ENCODE data around the gene RAPGEF4.
"Not testable (repeated sequence)": the region's sequence is repeated elsewhere in the genome, so short reads cannot be mapped to it uniquely, and the experiment has no call there.

RAPGEF4 gene

DNA sequence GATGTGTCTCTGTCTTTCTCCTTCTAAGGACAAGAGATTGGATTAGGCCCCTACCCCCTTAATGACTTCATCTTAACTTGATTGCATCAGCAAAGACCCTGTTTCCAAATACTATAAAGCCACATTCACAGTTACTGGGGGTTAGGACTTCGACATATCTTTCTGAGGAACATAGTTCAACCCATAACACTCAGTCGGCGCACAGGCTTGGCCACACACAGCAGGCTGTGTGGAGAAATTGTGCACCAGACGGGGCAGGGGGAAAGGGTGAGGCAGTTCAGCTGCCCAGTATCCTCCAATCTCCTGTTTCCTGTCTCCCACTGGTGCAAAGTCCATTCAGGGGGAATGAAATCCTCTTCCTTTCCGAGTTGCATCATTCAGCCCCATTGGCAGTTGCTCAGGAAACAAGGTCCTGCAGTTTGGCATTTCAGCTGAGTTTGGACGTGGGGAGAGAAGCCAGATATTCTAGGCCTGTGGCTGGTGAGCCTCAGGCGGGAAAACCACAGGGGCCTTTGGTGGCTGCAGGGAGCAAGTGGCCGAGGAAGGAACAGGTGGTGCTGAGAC is 9.4 kb upstream of the RAPGEF4 start:
- no peak for DNase-seq

- DNase-seq, result no peak
Measured at GRCh38 chr2:172730411-172730810, 5.2 kb upstream of the RAPGEF4 start.

GRCh38 chr2:172734711-172735581 is 699 bp upstream of the RAPGEF4 start:
- DNase-seq, result no peak

DNA sequence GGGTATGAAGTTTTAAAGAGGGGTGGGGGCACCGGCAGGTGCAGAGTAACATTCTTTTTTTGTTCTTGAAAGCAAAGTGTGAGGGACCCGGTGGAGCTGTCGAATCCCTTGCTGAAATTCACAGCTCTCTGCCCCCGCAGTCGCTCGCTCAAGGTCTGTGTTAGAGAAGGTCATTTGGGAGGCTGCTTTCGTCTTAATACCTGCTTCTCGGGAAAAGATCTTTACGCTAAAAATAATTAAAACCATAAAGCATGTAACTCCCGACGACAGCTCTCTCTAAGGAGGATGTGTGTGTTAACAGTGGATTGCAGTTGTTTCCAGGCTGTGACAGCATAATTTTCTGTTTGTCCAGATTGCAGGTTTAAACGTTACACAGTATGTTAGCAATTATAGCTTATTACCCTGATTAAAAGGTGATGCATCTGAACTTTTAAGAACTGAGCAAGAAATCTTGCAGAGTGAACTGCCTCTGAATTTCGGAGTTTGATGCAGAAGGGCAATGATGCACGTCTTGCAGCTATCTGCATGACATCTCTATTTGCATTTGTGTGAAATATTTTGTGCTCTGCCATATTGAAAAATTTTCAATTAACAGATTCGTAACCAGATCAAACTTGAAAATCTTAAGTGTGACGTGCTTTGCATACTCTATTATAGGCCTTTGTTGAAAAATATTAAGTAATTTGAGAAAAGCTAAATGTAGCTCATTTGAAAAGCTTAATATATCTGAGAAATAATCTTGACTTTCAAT is 954 bp downstream of the RAPGEF4 start:
- DNase-seq, result no peak

GRCh38 chr2:172739661-172740266 is 4.1 kb downstream of the RAPGEF4 start:
- DNase-seq, result no peak

- no peak for DNase-seq
Measured at GRCh38 chr2:172740856-172741255, 5.2 kb downstream of the RAPGEF4 start.

- no peak for DNase-seq
Measured at GRCh38 chr2:172742931-172743540, 7.4 kb downstream of the RAPGEF4 start.

DNA sequence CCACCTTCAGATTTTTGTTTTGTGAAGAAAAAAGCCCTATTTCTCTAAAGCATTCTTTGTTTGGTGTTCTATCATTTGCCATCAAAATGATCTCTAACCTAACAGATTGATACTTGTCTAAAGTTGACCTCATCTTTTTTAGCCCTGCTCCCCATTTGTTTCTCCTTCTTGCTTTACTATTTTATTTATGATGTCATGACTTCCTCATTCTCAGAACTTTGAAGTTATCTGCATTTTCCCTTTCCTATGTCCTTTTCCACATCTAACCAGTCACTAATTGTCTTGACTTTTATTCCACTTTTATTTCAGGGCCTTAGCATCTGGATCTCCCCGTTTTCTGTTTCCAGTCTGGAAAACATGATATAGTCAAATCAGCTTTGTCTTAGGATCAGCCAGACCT is 8.3 kb downstream of the RAPGEF4 start:
- no peak for DNase-seq

DNA sequence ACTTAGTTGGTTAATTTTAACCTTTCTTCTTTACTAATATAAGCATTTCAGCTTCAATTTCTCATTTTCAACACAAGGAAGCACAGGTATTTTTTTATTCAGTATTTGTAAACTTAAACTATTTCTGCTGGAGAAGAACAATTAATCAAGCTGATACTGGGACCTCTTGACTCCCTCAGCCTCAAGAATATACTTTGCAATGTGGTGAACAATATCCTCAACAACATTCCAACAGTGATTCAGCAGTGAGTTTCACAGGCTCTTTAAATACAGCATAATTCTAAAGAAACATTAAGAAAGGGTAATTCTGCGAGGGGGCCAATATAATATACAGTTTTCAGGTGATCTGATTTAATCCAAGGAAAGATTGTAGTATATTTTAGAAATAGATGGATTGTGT is 10.0 kb downstream of the RAPGEF4 start:
- DNase-seq, result no peak

GRCh38 chr2:172748543-172748942 is 12.9 kb downstream of the RAPGEF4 start:
- DNase-seq, result not testable (repeated sequence)

DNA sequence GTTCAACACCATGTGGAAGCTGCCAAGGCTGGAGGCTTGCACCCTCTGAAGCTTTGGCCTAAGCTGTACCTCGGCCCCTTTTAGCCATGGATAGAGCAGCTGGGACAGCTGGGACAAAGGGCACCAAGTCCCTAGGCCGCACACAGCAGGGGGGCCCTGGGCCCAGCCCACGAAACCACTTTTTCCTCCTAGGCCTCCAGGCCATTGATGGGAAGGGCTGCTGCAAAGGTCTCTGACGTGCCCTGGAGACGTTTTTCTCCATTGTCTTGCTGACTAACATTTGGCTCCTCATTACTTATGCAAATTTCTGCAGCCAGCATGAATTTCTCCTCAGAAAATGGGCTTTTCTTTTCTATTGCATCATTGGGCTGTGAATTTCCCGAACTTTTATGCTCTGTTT is 13.7 kb downstream of the RAPGEF4 start:
- DNase-seq, result no peak

- no peak for DNase-seq
Measured at GRCh38 chr2:172751564-172751963, 15.9 kb downstream of the RAPGEF4 start.

DNA sequence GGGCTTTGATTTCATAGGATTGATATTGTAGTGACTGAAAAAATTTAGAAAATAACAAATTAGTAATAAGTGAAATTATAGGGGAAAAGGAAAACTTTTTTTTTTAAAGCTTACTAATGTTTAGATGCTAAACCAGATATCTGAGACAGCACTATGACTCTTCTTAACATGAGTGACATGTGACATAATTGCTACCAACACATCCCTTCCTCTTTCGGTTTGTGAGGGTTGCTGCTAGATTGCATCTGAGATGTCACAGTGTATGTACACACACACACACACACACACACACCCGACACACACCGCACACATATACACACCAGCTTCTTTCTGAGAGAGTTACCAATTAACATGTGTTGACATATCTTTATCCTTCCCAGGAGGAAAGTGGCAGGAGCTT is 18.0 kb downstream of the RAPGEF4 start:
- no peak for DNase-seq

DNA sequence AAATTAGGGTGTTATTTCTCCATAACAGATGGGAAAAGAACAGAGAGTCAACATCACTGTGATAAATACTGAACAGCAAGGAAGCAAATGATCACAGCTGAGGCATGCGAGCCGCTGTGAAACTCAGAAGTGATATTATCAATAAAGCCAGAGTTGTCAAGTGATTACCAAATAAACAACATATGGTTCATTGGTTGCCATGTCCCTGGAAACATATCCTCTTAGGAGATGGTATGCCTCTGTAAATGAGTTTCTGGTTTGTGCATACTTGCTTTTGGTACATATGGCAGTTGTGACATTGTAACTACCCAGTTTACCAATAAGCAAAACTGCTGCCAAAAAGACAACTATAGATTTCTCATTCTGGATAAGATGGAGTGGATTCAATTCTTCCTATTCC is 23.8 kb downstream of the RAPGEF4 start:
- no peak for DNase-seq

GRCh38 chr2:172761306-172761705 is 25.7 kb downstream of the RAPGEF4 start:
- DNase-seq, result no peak

DNA sequence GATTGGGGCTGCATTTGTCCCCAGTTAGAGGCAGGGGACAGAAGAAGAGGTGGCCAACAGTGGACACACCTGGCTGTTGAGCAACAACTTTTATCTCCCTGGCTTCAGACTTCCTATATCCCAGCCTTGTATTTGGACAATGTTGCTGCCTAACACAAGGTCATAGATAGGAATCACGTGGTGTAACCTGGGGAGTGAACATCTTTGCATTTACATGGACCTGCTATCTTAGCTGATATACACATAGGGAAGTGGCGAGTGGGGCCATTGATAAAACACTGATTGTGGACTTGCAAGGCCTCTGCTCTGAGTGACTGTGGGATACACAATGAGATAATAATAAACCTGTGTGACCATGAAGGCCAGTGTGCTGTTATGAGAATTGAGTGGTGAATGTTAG is 26.9 kb downstream of the RAPGEF4 start:
- no peak for DNase-seq

DNA sequence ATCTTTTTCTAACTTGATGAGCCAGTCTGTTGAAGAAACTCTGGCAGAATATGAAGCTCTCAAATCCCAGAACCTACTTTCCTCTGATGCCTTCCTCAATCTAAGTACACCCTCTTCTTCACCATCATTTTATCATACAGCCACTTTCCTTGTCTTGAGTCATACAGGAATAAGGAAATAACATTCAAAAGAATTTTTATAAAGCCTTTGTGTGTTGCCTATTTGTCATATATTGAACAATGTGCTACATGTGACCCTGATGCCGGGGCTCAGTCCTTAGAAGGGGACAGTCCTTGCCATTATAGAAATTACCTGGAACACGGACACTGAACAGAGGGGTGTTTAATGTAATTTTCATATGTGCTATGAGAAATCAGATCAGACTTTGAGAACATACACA is 27.4 kb downstream of the RAPGEF4 start:
- DNase-seq, result no peak

DNA sequence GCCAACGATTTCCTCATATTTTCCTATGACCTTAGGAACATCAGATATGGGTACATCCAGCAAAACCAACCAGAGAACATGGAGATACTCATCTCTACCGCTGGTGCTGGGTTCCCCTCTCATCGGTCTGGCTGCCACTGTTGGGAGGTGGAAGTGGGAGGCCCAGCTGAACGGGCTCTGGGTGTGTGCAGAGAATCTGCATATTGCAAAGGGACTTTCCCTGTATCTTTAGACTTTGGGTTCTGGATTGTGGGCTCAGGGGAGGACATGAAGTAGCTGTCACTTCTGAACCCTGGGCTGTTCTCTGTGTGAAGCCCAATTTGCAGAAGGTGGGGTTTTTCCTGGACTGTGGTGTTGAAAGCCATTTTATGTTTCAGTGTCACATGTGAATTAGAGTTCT is 30.0 kb downstream of the RAPGEF4 start:
- no peak for DNase-seq

GRCh38 chr2:172768401-172768800 is 32.8 kb downstream of the RAPGEF4 start:
- no peak for DNase-seq

GRCh38 chr2:172769879-172770278 is 34.2 kb downstream of the RAPGEF4 start:
- DNase-seq, result no peak

GRCh38 chr2:172770887-172771286 is 35.2 kb downstream of the RAPGEF4 start:
- DNase-seq, result no peak

DNA sequence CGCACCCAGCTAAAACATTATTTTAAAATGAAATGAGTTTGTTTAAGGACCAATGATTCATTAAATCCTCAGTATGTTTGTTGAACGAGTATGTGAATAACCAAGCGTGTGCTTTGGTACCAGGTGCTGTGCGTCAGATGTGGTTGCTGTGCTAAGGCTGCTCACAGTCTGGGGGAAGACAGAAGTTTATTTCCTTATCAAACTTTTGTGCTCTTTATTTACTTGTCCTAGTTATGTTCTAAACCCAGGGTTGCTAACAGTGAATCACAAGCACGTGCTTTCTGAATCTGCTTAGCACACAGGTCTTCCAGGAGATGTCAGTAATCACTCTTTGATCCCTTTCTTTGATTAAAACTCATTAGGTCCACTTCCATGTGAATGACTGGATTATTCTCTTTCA is 37.0 kb downstream of the RAPGEF4 start:
- DNase-seq, result no peak

DNA sequence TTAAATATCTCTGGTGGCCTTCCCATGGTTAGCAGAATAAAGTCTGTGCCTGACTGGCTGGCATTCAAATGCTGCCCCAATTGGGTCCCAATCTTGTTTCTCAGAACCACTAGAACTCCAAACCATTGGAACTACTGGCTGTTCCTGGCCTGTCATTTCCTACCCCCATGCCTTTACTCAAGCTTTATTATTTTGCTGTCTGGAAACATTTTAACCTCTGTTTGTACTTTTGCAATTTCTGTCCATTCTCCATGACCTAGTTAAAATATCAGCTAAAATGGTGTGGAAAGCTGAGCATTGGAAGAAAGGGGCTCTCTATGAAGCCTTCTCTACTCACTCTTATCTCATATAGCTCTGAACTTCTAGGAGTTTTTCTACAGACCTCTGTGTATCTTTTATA is 38.7 kb downstream of the RAPGEF4 start:
- no peak for DNase-seq
